Fibroblast of lung (primary cell): Measurements from ENCODE around the gene IDH2. TPM values are rescaled to one million over a fixed set of nuclear protein-coding genes. Genes with fewer than 3 reads are reported as not detected.
"Not testable (repeated sequence)": the region's sequence is repeated elsewhere in the genome, so short reads cannot be mapped to it uniquely, and the experiment has no call there.

Experiments used
- DNase-seq, 2 donors: peaks; one replicate each; pipeline versions ENCODE4 v3.0.0 to v3.0.0-alpha.2; 2010; ENCODE audit warnings: low read depth in 2 of 2
- H2AFZ ChIP-seq: 2 replicates; pipeline ENCODE4 v1.5.1; 2012; ENCODE audit warnings: low read length, control low read depth, inconsistent platforms
- H3K27ac ChIP-seq: 2 replicates; pipeline ENCODE4 v1.5.1; 2011; ENCODE audit warnings: low read length, control low read depth; ENCODE audit not compliant: insufficient read depth
- H3K27me3 ChIP-seq: 2 replicates; pipeline ENCODE4 v1.5.1; 2011; ENCODE audit warnings: mild to moderate bottlenecking, low read length; ENCODE audit not compliant: control insufficient read depth, insufficient read depth
- H3K36me3 ChIP-seq: 2 replicates; pipeline ENCODE4 v1.5.1; 2011; ENCODE audit warnings: low read length; ENCODE audit not compliant: control insufficient read depth, insufficient read depth
- H3K4me1 ChIP-seq: 2 replicates; pipeline ENCODE4 v1.5.1; 2011; ENCODE audit warnings: low read length; ENCODE audit not compliant: control insufficient read depth, insufficient read depth; ENCODE audit errors: extremely low read depth
- H3K4me2 ChIP-seq: 2 replicates; pipeline ENCODE4 v1.5.1; 2011; ENCODE audit warnings: low read length, control low read depth; ENCODE audit not compliant: insufficient read depth; ENCODE audit errors: extremely low read depth
- H3K4me3 ChIP-seq, 4 experiments: fragments of 200-600 bp in 1 of 4; sonication (generic) in 1 of 4; replicated peaks in 1 of 4; 2 replicates each; pipeline ENCODE4 v1.5.1; 2011 to 2016; ENCODE audit warnings: low read length in 4 of 4, low read depth in 3 of 4, mild to moderate bottlenecking in 3 of 4, control low read depth in 2 of 4, inconsistent platforms in 1 of 4, mixed read lengths in 1 of 4; ENCODE audit not compliant: insufficient read depth in 1 of 4; ENCODE audit errors: control extremely low read depth in 1 of 4
- H3K79me2 ChIP-seq: 2 replicates; pipeline ENCODE4 v1.5.1; 2012; ENCODE audit warnings: mild to moderate bottlenecking, low read length, inconsistent platforms; ENCODE audit not compliant: control insufficient read depth, insufficient read depth
- H3K9ac ChIP-seq: 2 replicates; pipeline ENCODE4 v1.5.1; 2011; ENCODE audit warnings: mild to moderate bottlenecking, low read length, control low read depth; ENCODE audit not compliant: insufficient read depth
- H3K9me3 ChIP-seq: 2 replicates; pipeline ENCODE4 v1.5.1; 2012; ENCODE audit warnings: low read depth, low read length; ENCODE audit not compliant: control insufficient read depth, insufficient read depth
- H4K20me1 ChIP-seq: 2 replicates; pipeline ENCODE4 v1.5.1; 2011; ENCODE audit warnings: low read length; ENCODE audit not compliant: control insufficient read depth, insufficient read depth; ENCODE audit errors: extremely low read depth
- CTCF ChIP-seq, 2 donors: IDR thresholded peaks in 1 of 2; conservative IDR thresholded peaks in 1 of 2; 1 replicate in 1 of 2; 2 replicates in 1 of 2; pipeline ENCODE4 v1.5.1; 2011 to 2012; ENCODE audit warnings: low read length in 2 of 2, control low read depth in 1 of 2, inconsistent platforms in 1 of 2, low read depth in 1 of 2, mild to moderate bottlenecking in 1 of 2
- EZH2 ChIP-seq: IDR thresholded peaks from 2 replicates; pipeline ENCODE4 v1.5.1; 2012; ENCODE audit warnings: low read length, control low read depth, mild to moderate bottlenecking; ENCODE audit errors: missing control alignments
- polyA plus RNA-seq, 2 donors: library from polyadenylated mRNA; depleted of rRNA in 1 of 2; stranded (reverse) in 1 of 2; unstranded in 1 of 2; fragments of >200 nt; gene quantifications; 2 replicates each; pipeline ENCODE4 v1.2.1, GENCODE V29; 2011 to 2012; ENCODE audit warnings: missing spikeins in 1 of 2
- total RNA-seq: library from RNA; depleted of rRNA; stranded (reverse); fragments of >200 nt; gene quantifications from 2 replicates; pipeline ENCODE4 v1.2.1, GENCODE V29; 2014

IDH2 gene
- total and polyA plus RNA-seq, 2 donors (not counting 1 experiment from before 2014, with no cell fraction given) = 47.9 to 66.0 TPM

GRCh38 chr15:90115783-90116182 is 13.5 kb upstream of the IDH2 start:
- H3K79me2 ChIP-seq = no peaks in the 10 kb centered on the region
- no peaks in the 10 kb centered on the region for H4K20me1 ChIP-seq
- no peak for DNase-seq
- H3K27me3 ChIP-seq = no peaks in the 10 kb centered on the region
- no peak overlapping the region for H2AFZ ChIP-seq
- H3K36me3 ChIP-seq = no peaks in the 10 kb centered on the region
- no peaks in the 10 kb centered on the region for H3K4me1 ChIP-seq
- H3K4me3 ChIP-seq = no peak overlapping the region
- no peaks in the 10 kb centered on the region for H3K9me3 ChIP-seq
- H3K4me2 ChIP-seq = no peak overlapping the region
- H3K9ac ChIP-seq = no peak overlapping the region
- TF ChIP-seq EZH2 = no peak
- TF ChIP-seq CTCF (conservative IDR thresholded peaks at IDR 0.05 in 1 of 2, IDR thresholded peaks at IDR 0.05 in 1 of 2; ENCODE audit: low read depth in 1 of 2, low read length in 2 of 2) = no peak
- H3K27ac ChIP-seq = no peak overlapping the region

- Histone ChIP-seq H3K9ac (no peak overlapping the region), H3K4me2 (no peak overlapping the region), H4K20me1 (no peaks in the 10 kb centered on the region), H3K4me3 (no peak overlapping the region), H2AFZ (no peak overlapping the region), H3K27me3 (no peaks in the 10 kb centered on the region), H3K9me3 (no peaks in the 10 kb centered on the region), H3K79me2 (no peaks in the 10 kb centered on the region), H3K4me1 (no peaks in the 10 kb centered on the region), H3K36me3 (no peaks in the 10 kb centered on the region), H3K27ac (no peak overlapping the region)
- DNase-seq = peak; percentile 24 to 39
- TF ChIP-seq CTCF (conservative IDR thresholded peaks at IDR 0.05 in 1 of 2, IDR thresholded peaks at IDR 0.05 in 1 of 2; ENCODE audit: low read depth in 1 of 2, low read length in 2 of 2) (no peak), EZH2 (no peak)
These were observed 12.2 kb upstream of the IDH2 start for GRCh38 chr15:90114451-90114901.

DNA sequence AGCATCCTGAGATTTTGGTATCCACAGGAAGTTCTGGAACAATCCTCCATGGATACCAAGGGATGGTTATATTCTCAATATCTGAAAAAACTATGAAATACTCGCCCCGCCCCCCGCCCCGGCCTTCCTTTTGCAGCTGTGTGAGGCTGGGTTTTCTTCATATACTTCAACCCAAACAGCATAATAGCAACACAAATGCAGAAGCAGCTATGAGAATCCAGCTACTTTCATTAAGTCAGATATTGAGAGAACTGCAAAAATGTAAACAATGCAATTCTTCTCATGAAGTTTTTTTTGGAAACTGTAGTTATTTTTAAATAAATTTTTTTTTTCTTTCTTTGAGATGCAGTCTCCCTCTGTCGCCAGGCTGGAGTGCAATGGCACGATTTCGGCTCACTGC is 10.9 kb upstream of the IDH2 start:
- Histone ChIP-seq H2AFZ (no peak overlapping the region), H3K36me3 (no peaks in the 10 kb centered on the region), H3K9ac (no peak overlapping the region), H4K20me1 (no peaks in the 10 kb centered on the region), H3K79me2 (no peaks in the 10 kb centered on the region), H3K27me3 (no peaks in the 10 kb centered on the region), H3K9me3 (no peaks in the 10 kb centered on the region), H3K27ac (no peak overlapping the region), H3K4me1 (no peaks in the 10 kb centered on the region), H3K4me3 (no peak overlapping the region), H3K4me2 (no peak overlapping the region)
- DNase-seq = no peak
- no peak for TF ChIP-seq EZH2
- TF ChIP-seq CTCF (conservative IDR thresholded peaks at IDR 0.05 in 1 of 2, IDR thresholded peaks at IDR 0.05 in 1 of 2; ENCODE audit: low read depth in 1 of 2, low read length in 2 of 2) = no peak

DNA sequence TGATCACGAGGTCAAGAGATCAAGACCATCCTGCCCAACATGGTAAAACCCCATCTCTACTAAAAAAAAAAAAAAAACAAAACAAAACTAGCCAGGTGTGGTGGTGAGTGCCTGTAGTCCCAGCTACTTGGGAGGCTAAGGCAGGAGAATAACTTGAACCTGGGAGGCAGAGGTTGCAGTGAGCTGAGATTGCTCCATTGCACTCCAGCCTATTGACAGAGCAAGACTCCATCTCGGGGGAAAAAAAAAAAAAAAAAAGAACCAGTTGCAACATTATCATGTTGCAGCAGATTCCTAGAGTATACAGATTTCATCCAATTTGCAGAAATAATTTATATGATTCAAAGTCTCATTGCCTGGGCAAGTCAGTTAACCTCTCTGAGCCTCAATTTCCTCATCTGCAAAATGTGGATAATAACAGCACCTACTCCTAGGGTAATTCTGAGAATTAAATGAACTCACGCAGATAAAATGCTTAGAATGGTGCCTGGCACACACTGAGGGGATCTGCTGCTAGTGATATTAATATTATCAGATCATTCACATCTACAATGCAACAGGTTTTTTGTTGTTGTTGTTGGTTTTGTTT is 7.0 kb upstream of the IDH2 start:
- H3K36me3 ChIP-seq, H3K4me3 ChIP-seq, H4K20me1 ChIP-seq, H3K4me2 ChIP-seq, H3K4me1 ChIP-seq, H3K79me2 ChIP-seq, H3K9me3 ChIP-seq, H3K27me3 ChIP-seq, H3K9ac ChIP-seq, H3K27ac ChIP-seq, H2AFZ ChIP-seq, DNase-seq: not testable (repeated sequence)

DNA sequence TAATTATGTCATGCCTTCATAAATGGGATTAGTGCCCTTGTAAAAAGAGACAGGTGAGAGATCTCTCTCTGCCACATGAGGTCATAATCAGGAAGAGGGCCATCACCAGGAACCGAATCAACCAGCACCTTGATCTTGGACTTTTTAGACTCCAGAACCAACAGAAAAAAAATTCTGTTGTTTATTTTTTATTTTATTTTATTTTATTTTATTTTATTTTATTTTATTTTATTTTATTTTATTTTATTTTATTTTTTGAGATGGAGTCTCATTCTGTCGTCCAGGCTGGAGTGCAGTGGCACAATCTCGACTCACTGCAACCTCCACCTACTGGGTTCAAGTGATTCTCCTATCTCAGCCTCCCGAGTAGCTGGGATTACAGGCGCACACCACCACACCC is 5.8 kb upstream of the IDH2 start:
- not testable (repeated sequence) for H3K4me3 ChIP-seq, H2AFZ ChIP-seq, H4K20me1 ChIP-seq, H3K27ac ChIP-seq, H3K27me3 ChIP-seq, H3K79me2 ChIP-seq, H3K4me2 ChIP-seq, H3K36me3 ChIP-seq, H3K4me1 ChIP-seq, H3K9me3 ChIP-seq, DNase-seq, H3K9ac ChIP-seq
